Heart left ventricle (tissue), 13 donors: Measurements from ENCODE around the gene CYB561A3.

Source experiments
- CTCF ChIP-seq, 12 donors: fragments of 200-600 bp; sonication (generic) in 4 of 12; IDR thresholded peaks; one replicate each; pipeline versions ENCODE4 v1.5.0 to v1.8.0; 2018 to 2022; ENCODE audit warnings: antibody characterized with exemption in 12 of 12, mild to moderate bottlenecking in 5 of 12
- POLR2A ChIP-seq, 2 donors: fragments of 450-650 bp; IDR thresholded peaks; one replicate each; pipeline ENCODE4 v1.6.1; 2017; ENCODE audit warnings: antibody characterized with exemption in 2 of 2, mild to moderate bottlenecking in 2 of 2, moderate library complexity in 2 of 2
- donor health status: ischemic (EF 13 %, LVEDD 7.1; RV severe dilation, severe dysfunction).
- donor health status: DM: no; HTN: yes; CAD: no.
- donor health status: DM: no; HTN: no; CAD: no.
- donor health status: ischemic (EF 25% LVEDD 6.9; RV normal size, moderate dysfunction).
- donor health status: ischemic (EF 25% LVEDD 5.7; RV mildly dilated, moderate dysfunction).
- donor health status: ischemic (EF 35%, LVEDD 5.7; RV mildly dilated, moderate dysfunction).
- donor health status: nonischemic (EF 11% LVEDD 7.7; RV severe dilation, severe dysfunction).
- donor health status: DM: yes; HTN: yes; CAD: no.
- donor health status: PGD.
- donor health status: ischemic (EF 29% LVEDD 5.4; RV normal size, mild dysfunction).
- donor health status: nonischemic (EF 23%, LVEDD 6.1; RV moderate dilation, normal function).

- TF ChIP-seq CTCF (IDR thresholded peaks at IDR 0.05) (no peak), POLR2A (IDR thresholded peaks at IDR 0.05) (no peak)
Measured at GRCh38 chr11:61345954-61346843, 15.5 kb downstream of the CYB561A3 start.
